Measurements from ENCODE around the gene KCNAB1.

KCNAB1 gene

DNA sequence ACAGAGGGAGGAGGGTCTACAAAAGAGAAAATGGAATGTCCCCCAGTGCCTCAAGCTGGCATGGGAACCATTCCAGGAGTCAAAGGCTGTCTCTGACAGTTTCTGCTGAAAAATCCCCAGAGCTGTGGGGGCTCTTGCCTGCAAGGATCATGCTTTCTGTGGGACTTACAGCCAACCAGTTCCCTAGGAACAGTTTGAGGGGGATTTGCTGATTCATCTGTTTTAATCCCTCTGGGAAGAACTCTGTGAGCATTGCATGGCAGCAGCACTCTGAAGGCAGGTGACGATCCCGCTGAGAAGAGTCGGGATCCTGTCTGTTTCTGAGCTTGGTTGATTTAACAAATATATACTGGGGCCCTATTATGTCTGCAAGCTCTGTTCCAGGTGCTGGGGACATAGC, 258.5 kb downstream of the KCNAB1 start:
- no peak for DNase-seq

DNA sequence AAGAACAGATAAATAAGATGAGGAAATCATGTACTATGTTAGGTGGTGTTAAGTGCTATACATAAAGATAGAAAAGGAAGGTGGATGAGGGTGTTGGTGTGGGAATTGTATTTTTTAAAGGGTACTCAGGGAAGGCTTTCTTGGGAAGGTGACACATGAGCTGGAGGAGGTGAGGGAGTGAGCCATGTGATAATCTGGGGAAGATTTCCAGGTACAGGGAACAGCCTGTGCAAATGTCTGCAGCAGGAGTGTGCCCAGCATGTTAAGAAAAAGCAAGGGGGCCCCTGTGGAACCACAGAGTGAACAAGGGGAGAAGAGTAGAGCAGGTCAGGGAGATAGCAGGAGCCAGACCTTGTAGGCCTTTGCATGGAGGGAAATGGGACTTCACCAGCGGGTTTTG, 258.9 kb downstream of the KCNAB1 start:
- DNase-seq = no peak

DNA sequence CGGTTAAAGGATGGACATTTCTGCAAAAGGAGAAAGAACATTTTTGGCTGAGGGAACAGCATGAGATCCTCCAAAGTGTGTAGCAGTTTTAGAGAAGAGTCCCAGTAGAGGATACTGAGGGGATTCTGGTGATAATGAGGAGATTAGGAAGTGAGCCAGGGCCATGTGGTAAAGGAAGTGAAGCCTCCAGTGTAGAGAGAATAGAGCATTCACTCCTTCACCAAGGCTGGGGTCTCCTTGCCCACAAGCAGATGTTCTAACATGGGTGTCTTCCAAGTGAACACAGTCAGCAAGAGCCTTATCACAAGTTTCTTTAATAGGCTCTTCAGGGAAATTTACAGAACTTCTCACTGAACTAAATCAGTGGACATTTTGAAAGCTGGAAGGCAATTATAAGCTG, 260.9 kb downstream of the KCNAB1 start:
- DNase-seq = no peak

- no peak for DNase-seq
Measured at GRCh38 chr3:156382458-156383346, 262.3 kb downstream of the KCNAB1 start.

- DNase-seq = no peak
Measured at GRCh38 chr3:156383441-156384025, 263.2 kb downstream of the KCNAB1 start.

DNA sequence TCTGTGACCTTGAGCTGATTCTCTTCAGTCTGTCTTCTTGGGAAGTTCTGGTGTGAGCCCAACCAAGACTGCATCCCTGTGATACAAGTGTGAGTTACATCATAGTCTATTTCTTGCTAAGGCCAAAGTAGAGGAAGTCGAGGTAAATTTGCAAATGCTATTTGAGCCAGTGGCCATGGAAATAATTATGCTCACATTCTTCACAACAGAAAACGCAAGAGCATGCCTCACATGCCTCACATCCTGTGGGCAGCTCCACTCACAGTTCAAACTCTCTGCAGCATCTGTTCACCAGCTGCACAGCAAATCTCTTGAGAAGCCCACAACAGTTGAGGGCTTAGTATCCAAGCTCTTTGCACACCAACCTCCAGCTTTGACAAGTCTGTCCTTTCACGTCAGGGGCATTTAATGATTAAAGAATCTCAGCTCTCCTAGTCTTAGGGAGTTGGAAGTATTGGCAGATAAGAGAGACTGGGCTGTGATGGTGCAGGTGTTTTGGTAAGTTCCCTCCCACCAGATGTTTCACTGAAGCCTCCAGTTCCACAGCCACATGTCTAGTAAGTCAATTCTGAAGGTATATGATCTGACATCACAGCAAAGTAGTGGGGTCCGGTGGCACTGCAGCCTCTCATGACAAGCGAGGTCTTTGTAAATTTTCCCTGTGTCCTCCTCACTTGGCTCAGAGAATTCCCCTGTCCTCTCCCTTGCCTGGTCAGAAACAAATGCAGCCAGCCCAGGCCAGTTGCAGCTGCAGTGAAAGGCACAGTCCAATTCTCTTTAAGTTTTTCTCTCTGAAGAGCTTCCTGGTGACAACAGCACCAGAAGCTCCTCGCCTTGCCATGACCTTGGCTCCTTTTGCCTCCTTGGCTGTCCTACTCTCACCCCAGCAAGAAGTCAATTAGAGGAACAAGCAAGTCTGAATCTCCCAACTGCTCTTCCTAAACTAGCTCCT, 268.4 kb downstream of the KCNAB1 start:
- DNase-seq = no peak

GRCh38 chr3:156389449-156389950, 269.1 kb downstream of the KCNAB1 start:
- no peak for DNase-seq

- no peak for DNase-seq
Measured at GRCh38 chr3:156390846-156391245, 270.5 kb downstream of the KCNAB1 start.

DNA sequence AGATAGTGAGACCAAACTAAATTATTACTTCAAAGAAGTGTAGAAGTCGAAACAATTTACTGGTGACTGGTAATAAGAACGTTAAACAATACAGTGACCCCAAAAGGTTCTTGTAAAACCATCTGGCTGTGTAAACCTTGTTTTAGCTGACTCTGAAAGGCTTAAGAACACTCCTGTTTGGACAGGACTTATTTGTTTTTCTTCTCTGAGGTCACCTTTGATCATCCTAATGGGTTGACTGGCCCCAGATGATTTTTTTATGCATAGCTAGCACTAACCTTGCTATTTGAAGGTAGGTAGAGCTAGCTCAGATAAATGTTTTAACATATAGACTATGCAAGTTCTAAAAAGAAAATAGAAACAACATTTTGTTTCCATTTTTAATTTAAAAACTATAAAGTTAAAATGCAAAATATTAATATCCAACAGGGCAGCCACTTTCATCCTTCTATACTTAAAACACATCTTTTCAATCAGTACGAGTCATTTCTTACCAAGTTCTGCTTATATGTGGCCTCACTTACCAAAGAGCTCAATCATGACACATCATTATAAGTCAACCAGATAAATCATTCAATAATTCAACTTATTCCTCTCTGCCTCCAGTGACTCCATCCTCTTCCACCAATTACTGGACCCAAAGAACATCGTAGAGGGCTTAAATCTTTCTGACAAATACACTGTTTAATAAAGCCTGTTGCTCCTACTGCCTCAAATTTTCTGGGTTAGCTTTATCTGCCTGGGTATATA, 275.8 kb downstream of the KCNAB1 start:
- no peak for DNase-seq

- DNase-seq = no peak
Measured at GRCh38 chr3:156396851-156397250, 276.5 kb downstream of the KCNAB1 start.

DNA sequence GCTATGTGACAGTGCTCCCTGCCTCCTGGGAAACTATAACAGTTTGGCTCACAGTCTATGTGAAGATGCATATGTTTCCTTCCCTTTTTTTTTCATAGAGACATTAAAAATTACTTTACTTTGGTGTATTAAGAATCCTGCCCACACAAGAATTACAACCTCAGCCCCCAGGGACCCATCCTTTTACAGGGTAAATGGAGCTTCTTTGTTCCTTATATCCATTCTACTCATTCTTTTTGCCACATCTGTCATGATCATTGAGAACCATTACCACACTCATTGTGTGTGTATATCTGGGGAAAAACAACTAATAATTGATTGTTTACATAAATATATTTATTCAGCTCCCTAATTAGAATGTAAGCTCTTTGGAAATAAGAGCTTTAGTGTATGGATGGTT, 277.2 kb downstream of the KCNAB1 start:
- DNase-seq = no peak

DNA sequence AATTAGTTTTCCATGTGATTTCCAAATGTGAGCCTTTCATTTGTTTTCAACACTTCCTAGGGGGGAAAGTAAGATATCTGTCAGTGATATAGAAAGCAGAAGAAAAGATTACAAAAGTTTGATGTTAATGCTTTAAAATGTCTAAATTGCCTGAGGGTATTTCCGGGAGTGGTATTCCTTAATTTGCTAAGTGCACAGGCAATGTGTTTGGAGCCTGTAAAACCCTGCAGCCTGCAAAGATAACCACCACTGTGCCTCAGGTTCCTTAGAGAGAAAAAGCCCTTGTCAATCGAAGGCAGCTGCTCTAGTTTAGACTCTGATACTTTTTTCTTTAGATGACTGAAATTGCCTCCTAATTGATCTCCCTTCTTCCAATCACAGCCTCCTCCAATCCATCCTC, 279.7 kb downstream of the KCNAB1 start:
- no peak for DNase-seq

DNA sequence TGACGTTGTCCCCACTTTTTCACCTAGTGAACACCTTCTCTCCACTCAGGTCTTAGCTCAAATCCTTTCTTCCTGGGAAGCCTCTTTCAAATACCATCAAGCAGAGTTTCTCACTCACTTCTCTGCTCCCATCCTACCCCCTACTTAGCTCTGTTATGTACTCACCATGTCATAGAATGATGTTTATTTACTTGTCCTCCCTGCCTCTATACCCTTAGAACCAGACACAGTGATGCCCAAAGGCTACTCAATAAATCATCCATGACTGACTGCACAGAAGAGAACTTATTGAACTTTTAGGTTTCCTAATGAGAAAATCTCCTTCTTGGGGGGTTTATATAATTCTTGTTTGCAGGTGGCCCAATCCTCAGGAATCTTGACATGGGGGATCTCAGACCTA, 280.4 kb downstream of the KCNAB1 start:
- no peak for DNase-seq

GRCh38 chr3:156404217-156404616, 283.8 kb downstream of the KCNAB1 start:
- DNase-seq = no peak

GRCh38 chr3:156406393-156406792, 286.0 kb downstream of the KCNAB1 start:
- no peak for DNase-seq

GRCh38 chr3:156407617-156408225, 287.3 kb downstream of the KCNAB1 start:
- DNase-seq = no peak

- no peak for DNase-seq
Measured at GRCh38 chr3:156409694-156410093, 289.3 kb downstream of the KCNAB1 start.

- no peak for DNase-seq
Measured at GRCh38 chr3:156412600-156412999, 292.2 kb downstream of the KCNAB1 start.

DNA sequence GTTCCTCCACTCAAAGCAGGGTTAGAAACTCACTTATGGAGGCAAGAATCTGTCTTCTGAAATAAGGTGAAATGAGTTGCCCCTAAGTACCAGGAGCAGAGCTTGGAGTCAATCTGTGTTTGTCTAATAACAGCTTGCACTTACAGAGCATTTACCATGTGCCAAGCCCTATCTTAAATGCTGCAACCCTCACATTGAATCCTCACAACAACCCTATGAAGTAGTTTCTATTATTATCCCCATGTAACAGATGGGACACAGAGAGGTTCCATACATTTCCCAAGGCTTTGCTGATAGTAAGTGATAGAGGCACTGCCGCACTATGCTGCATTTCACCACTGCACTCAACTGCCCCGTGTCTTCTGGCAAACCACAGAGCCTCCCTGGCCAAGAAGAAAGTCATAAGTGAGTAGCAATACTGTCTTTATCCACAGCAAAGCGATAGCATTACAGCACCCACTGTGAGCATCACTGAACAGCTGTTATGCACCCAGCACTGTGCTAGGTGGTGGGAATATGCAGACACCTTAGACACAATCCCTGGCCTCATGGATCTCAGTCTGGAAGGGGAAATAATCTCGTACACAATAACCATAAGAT, 293.0 kb downstream of the KCNAB1 start:
- no peak for DNase-seq

DNA sequence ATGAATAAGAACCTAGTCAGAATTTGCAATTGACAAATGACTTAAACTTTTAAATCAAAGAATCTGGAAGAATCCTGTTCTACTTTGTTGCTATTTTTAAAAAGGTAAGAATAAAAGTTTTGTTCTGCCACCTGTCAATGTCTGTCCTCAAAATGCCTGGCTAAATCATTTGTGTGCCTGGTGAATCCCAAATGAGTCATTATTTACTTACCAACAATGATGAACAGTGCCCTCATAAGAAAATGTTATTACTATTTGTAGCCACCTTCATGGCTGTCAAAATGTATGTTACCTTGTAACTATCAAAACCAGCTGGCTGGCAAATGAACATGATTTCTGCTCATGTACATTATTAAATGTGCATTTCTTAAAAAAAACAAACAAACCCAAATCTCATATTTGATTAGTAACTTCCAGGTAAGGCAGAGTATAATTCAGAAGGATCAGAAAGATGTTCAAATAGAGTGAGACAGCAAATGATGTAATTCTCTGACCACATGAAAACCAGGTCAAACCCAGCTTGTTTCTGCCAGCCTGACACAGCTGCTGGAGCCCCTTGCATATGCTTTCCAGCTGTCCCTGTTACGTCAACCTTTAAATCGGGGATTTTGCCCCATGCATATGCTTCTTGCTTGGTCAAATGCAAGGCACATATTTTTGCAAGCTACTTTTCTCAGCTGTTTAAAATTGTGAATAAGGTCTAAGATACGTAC, 296.6 kb downstream of the KCNAB1 start:
- DNase-seq = no peak

All from CD4-positive, alpha-beta T cell treated with Interleukin-17A for 1 hour (primary cell).